Naive thymus-derived CD4-positive, alpha-beta T cell (primary cell): ENCODE data around the gene C10orf90. TPM values are rescaled to one million over a fixed set of nuclear protein-coding genes. Genes with fewer than 3 reads are reported as not detected.

Experiments used
- ATAC-seq: fragments of 150-1000 bp; cut with Tn5 transposase; 2 replicates; pipeline ENCODE4 v1.10.0; 2021; ENCODE audit warnings: mild to moderate bottlenecking, moderate library complexity
- CTCF ChIA-PET: fragments of 350-600 bp; sonication (Branson Sonifier 250); formaldehyde crosslinking; loops from one replicate; lab custom pipeline; 2021; ENCODE audit warnings: antibody characterized with exemption; lab: Charles Lee
- POLR2A ChIA-PET: fragments of 350-600 bp; sonication (Branson Sonifier 250); formaldehyde crosslinking; loops from one replicate; lab custom pipeline; 2021; ENCODE audit warnings: antibody characterized with exemption, inconsistent platforms; lab: Charles Lee
- DNase-seq, 9 donors: peaks; one replicate each; pipeline versions ENCODE4 v3.0.0 to v3.0.0-alpha.2; 2020 to 2022; ENCODE audit warnings: mixed read lengths in 1 of 9
- H3K27ac ChIP-seq: one replicate; pipeline ENCODE4 v1.7.0; 2013; ENCODE audit warnings: mild to moderate bottlenecking, low read depth, low read length, moderate library complexity
- H3K27me3 ChIP-seq, 2 donors: one replicate each; pipeline ENCODE4 v1.7.0; 2013; ENCODE audit warnings: low read length in 2 of 2, mild to moderate bottlenecking in 2 of 2, moderate library complexity in 2 of 2; ENCODE audit not compliant: control insufficient read depth in 2 of 2, insufficient read depth in 2 of 2
- H3K36me3 ChIP-seq, 3 experiments: 1 replicate in 2 of 3; 2 replicates in 1 of 3; pipeline ENCODE4 v1.7.0; 2013; ENCODE audit warnings: low read length in 3 of 3, mild to moderate bottlenecking in 3 of 3, moderate library complexity in 1 of 3; ENCODE audit not compliant: insufficient read depth in 3 of 3, control insufficient read depth in 2 of 3
- H3K4me1 ChIP-seq, 2 donors: one replicate each; pipeline ENCODE4 v1.7.0; 2013; ENCODE audit warnings: low read length in 2 of 2, mild to moderate bottlenecking in 2 of 2, moderate library complexity in 1 of 2; ENCODE audit not compliant: control insufficient read depth in 2 of 2, insufficient read depth in 2 of 2
- H3K4me3 ChIP-seq: 2 replicates; pipeline ENCODE4 v1.7.0; 2013; ENCODE audit warnings: mild to moderate bottlenecking, low read length
- H3K9me3 ChIP-seq, 3 experiments: 1 replicate in 2 of 3; 2 replicates in 1 of 3; pipeline ENCODE4 v1.7.0; 2013; ENCODE audit warnings: low read length in 3 of 3; ENCODE audit not compliant: control insufficient read depth in 2 of 3
- H3K27ac Mint-ChIP-seq, 9 donors: one replicate each; pipeline ENCODE4 v1.8.0; 2020 to 2022; ENCODE audit warnings: mixed read lengths in 9 of 9, mild to moderate bottlenecking in 8 of 9, moderate library complexity in 5 of 9, inconsistent platforms in 2 of 9
- H3K27me3 Mint-ChIP-seq, 5 donors: one replicate each; pipeline ENCODE4 v1.8.0; 2021 to 2022; ENCODE audit warnings: mixed read lengths in 5 of 5, mild to moderate bottlenecking in 1 of 5
- H3K36me3 Mint-ChIP-seq, 5 donors: one replicate each; pipeline ENCODE4 v1.8.0; 2020 to 2022; ENCODE audit warnings: mixed read lengths in 5 of 5, mild to moderate bottlenecking in 3 of 5, inconsistent platforms in 1 of 5
- H3K4me1 Mint-ChIP-seq, 7 donors: one replicate each; pipeline ENCODE4 v1.8.0; 2020 to 2022; ENCODE audit warnings: mixed read lengths in 7 of 7, mild to moderate bottlenecking in 3 of 7, inconsistent platforms in 1 of 7
- H3K4me3 Mint-ChIP-seq, 10 donors: one replicate each; pipeline ENCODE4 v1.8.0; 2020 to 2022; ENCODE audit warnings: mild to moderate bottlenecking in 10 of 10, mixed read lengths in 10 of 10, moderate library complexity in 6 of 10, inconsistent platforms in 2 of 10
- H3K9me3 Mint-ChIP-seq, 11 donors: one replicate each; pipeline ENCODE4 v1.8.0; 2020 to 2022; ENCODE audit warnings: mixed read lengths in 11 of 11, mild to moderate bottlenecking in 4 of 11, inconsistent platforms in 1 of 11, moderate library complexity in 1 of 11
- intact Hi-C, 2 donors: fragments of 100-400 bp; cut with micrococcal nuclease; formaldehyde crosslinking; loops; one replicate each; pipeline ENCODE4 v1.15.1; 2023
- polyA plus RNA-seq, 2 donors: library from polyadenylated mRNA; unstranded; fragments of 300-500 nt; fragmentation: Illumina TruSeq; gene quantifications; one replicate each; pipeline ENCODE4 v1.2.3, GENCODE V29; 2021
- total RNA-seq, 6 experiments: library from RNA in 5 of 6; stranded (reverse) in 5 of 6; gene quantifications; 1 replicate in 5 of 6; 2 replicates in 1 of 6; pipeline ENCODE4 v1.2.3 and lab custom pipeline; 2021 to 2026

Gene C10orf90
- total and polyA plus RNA-seq, 7 experiments from 2014 or later = not detected

DNA sequence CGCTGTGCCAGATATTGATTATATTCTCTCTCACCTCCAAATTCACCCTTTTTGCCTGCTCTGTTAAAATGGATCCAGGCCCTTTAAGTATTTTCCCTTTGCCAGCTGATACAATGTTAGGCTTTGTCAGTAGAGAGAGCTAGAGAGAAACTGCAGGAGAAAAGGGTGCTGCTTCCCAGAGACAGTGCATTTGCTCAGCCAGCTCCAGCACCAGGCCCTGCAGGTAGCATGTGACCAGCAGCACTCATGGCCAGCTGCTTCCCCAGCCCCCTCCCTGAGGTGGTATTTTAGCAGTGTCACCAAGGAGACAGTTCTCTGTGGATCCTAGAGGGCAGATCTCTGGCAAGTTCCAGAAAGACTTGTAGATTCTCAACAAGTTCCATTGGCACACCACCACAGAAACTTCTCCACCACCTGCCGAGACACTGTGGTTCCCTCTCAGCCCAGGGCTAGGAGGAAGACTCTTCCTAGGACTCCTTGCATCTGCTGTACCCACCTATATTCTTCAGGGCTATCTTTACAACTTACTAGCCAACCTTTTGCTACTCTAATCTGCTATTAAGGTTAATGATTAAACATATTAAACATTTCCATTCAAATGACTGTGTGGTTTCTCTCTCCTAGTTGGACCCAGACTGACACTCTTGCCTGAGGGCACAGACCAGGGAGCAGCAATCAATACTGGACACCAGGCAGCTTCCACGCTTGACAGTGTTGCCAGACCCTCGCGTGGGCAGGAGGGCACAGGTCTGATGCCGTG is 246.6 kb downstream of the C10orf90 start:
- POLR2A ChIA-PET = no interaction called here
- peaks cover 5 to 50% (median 23%) of the 10 kb centered on the region in 11 donors for H3K9me3 Mint-ChIP-seq

GRCh38 chr10:126422567-126422966 is 247.9 kb downstream of the C10orf90 start:
- peaks cover 0 to 18% (median 13%) of the 10 kb centered on the region in 5 donors for H3K27me3 Mint-ChIP-seq
- no peak for ATAC-seq
- peaks cover 0 to 4% (median 0%) of the 10 kb centered on the region in 5 donors for H3K36me3 Mint-ChIP-seq
- Histone ChIP-seq H3K27me3 (no peaks in the 10 kb centered on the region), H3K9me3 (peaks cover 0 to 15% (median 0%) of the 10 kb centered on the region in 3 experiments), H3K4me3 (no peak overlapping the region), H3K27ac (no peak overlapping the region), H3K4me1 (no peaks in the 10 kb centered on the region), H3K36me3 (no peaks in the 10 kb centered on the region)
- POLR2A ChIA-PET = no interaction called here
- CTCF ChIA-PET = no interaction called here
- intact Hi-C loops = no loop called here
- H3K27ac Mint-ChIP-seq = no peak overlapping the region
- peaks cover 5 to 57% (median 23%) of the 10 kb centered on the region in 11 donors for H3K9me3 Mint-ChIP-seq
- H3K4me1 Mint-ChIP-seq = peaks cover 0 to 4% (median 3%) of the 10 kb centered on the region in 7 donors
- DNase-seq = no peak
- H3K4me3 Mint-ChIP-seq = no peak overlapping the region

More for the DNA sequence above, 246.6 kb downstream of the C10orf90 start:
- ATAC-seq (no peak), DNase-seq (no peak)
- Histone ChIP-seq H3K9me3 (peaks cover 0 to 10% (median 0%) of the 10 kb centered on the region in 3 experiments), H3K27ac (no peak overlapping the region), H3K4me3 (no peak overlapping the region), H3K27me3 (no peaks in the 10 kb centered on the region), H3K4me1 (no peaks in the 10 kb centered on the region), H3K36me3 (no peaks in the 10 kb centered on the region)
- H3K4me3 Mint-ChIP-seq = no peak overlapping the region
- H3K36me3 Mint-ChIP-seq = peaks cover 0 to 4% (median 0%) of the 10 kb centered on the region in 5 donors
- H3K27ac Mint-ChIP-seq = no peak overlapping the region
- peaks cover 0 to 18% (median 13%) of the 10 kb centered on the region in 5 donors for H3K27me3 Mint-ChIP-seq
- CTCF ChIA-PET = interaction anchor here (1.1 kb wide), 1 partner anchor 10 kb away, joined by 3 read pairs; no protein-coding TSS in a partner anchor
- H3K4me1 Mint-ChIP-seq = peaks cover 0 to 4% (median 3%) of the 10 kb centered on the region in 7 donors
- intact Hi-C loops = no loop called here

DNA sequence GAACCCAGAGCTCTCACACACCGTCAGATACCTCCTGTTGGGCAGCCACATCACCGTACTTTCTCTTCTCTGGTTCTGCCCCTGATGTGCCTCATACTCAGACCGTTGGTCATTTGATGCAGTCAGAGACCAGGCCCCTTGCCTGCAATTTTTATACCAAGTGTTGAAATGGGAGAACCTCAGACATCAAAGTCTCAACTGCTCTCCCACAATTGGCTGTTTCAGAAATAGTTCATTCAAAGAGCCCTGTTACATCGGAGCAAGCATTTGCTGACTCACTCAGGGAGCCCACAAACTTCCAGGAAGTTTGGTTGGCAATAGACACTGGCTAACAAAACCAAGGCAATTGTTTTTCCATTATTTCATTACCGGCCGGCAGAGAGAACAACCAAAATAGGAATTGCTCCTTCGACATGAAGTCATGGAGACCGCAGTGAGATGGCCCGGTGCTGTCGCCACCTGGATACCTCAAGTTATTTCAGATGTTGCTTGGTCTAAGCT is 248.7 kb downstream of the C10orf90 start:
- no peak for ATAC-seq
- no peak overlapping the region for H3K4me3 Mint-ChIP-seq
- intact Hi-C loops = no loop called here
- peaks cover 0 to 4% (median 3%) of the 10 kb centered on the region in 7 donors for H3K4me1 Mint-ChIP-seq
- no peaks in the 10 kb centered on the region for H3K4me1 ChIP-seq
- H3K27me3 Mint-ChIP-seq = peaks cover 0 to 18% (median 9%) of the 10 kb centered on the region in 5 donors
- no peaks in the 10 kb centered on the region for H3K36me3 ChIP-seq
- H3K27ac Mint-ChIP-seq = no peak overlapping the region
- peaks cover 8 to 58% (median 23%) of the 10 kb centered on the region in 11 donors for H3K9me3 Mint-ChIP-seq
- DNase-seq = no peak
- ChIA-PET POLR2A (no interaction called here), CTCF (no interaction called here)
- no peak overlapping the region for H3K27ac ChIP-seq
- H3K36me3 Mint-ChIP-seq = peaks cover 0 to 4% (median 0%) of the 10 kb centered on the region in 5 donors
- peaks cover 0 to 15% (median 0%) of the 10 kb centered on the region in 3 experiments for H3K9me3 ChIP-seq
- H3K27me3 ChIP-seq = no peaks in the 10 kb centered on the region
- no peak overlapping the region for H3K4me3 ChIP-seq

- no peak overlapping the region for H3K4me3 ChIP-seq
Measured at GRCh38 chr10:126420567-126421300, 249.8 kb downstream of the C10orf90 start.

DNA sequence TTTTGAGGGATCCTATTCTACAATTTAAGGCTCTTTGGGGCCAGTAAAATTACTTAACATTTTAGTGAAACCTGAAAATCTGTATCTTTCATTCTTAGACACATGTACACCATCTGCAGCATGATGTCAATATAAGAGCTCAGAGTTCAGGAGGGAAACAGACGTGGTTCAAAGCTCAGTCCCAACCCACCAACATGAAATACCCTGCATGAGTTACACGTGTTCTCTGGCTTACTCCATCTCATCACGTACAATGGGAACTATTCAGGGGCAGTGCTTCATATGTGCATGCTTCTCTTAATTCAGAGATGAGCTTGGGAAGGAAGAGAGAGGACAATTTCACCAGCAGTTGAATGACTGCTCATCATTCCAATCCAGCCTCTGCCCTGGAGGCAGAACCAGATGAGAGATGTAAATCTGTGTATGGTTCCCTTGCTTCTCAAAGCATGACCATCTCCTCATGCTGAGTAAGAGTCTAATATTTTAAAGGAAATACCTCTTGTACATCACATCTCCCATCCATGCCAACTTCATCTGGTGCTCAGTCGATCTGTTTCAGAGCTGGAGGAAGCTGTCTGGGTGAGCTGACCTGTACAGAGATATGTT is 253.2 kb downstream of the C10orf90 start:
- Mint-ChIP-seq H3K36me3 (no peaks in the 10 kb centered on the region), H3K4me3 (no peak overlapping the region), H3K4me1 (no peaks in the 10 kb centered on the region), H3K27ac (no peak overlapping the region), H3K9me3 (peaks cover 3 to 31% (median 10%) of the 10 kb centered on the region in 11 donors), H3K27me3 (peaks cover 0 to 5% (median 0%) of the 10 kb centered on the region in 5 donors)
- ChIA-PET CTCF (no interaction called here), POLR2A (no interaction called here)
- H3K36me3 ChIP-seq = no peaks in the 10 kb centered on the region
- H3K9me3 ChIP-seq = peaks cover 0 to 5% (median 0%) of the 10 kb centered on the region in 3 experiments
- intact Hi-C loops = no loop called here
- no peak overlapping the region for H3K27ac ChIP-seq
- ATAC-seq (no peak), DNase-seq (no peak)
- no peaks in the 10 kb centered on the region for H3K27me3 ChIP-seq
- no peaks in the 10 kb centered on the region for H3K4me1 ChIP-seq
- no peak overlapping the region for H3K4me3 ChIP-seq

More at GRCh38 chr10:126420567-126421300, 249.8 kb downstream of the C10orf90 start:
- Histone ChIP-seq H3K9me3 (peaks cover 0 to 15% (median 0%) of the 10 kb centered on the region in 3 experiments), H3K27me3 (no peaks in the 10 kb centered on the region), H3K36me3 (no peaks in the 10 kb centered on the region), H3K4me1 (no peaks in the 10 kb centered on the region), H3K27ac (no peak overlapping the region)
- CTCF ChIA-PET = no interaction called here
- Mint-ChIP-seq H3K9me3 (peaks cover 8 to 57% (median 24%) of the 10 kb centered on the region in 11 donors), H3K4me3 (no peak overlapping the region), H3K36me3 (peaks cover 0 to 4% (median 0%) of the 10 kb centered on the region in 5 donors), H3K27me3 (peaks cover 0 to 16% (median 5%) of the 10 kb centered on the region in 5 donors), H3K4me1 (peaks cover 0 to 3% (median 0%) of the 10 kb centered on the region in 7 donors), H3K27ac (no peak overlapping the region)
- intact Hi-C loops = no loop called here
- DNase-seq (no peak), ATAC-seq (no peak)
- POLR2A ChIA-PET = no interaction called here

DNA sequence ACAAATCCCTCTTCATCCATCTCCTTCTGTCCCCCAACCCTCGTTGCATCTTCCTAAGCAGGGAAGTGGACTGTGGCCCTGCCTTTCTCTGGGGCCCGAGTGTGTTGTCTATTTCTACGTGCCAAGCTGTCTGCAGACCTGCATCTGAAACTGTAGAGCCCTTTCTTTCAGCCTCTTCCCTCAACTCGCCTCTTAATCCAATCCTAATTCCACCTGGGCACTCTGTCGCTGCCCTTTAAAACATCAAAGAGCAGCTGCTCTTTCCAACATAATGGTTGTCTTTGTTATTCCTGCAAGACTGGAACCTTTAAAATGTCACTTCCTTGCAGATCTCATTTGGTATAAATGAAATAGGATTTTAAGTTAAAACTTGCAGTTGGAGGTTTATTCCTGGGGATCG is 260.7 kb downstream of the C10orf90 start:
- H3K4me1 Mint-ChIP-seq = no peaks in the 10 kb centered on the region
- H3K4me3 ChIP-seq = no peak overlapping the region
- H3K36me3 Mint-ChIP-seq = no peaks in the 10 kb centered on the region
- no peak overlapping the region for H3K27ac ChIP-seq
- H3K27me3 Mint-ChIP-seq = peaks cover 0 to 8% (median 0%) of the 10 kb centered on the region in 5 donors
- ATAC-seq = no peak
- CTCF ChIA-PET = no interaction called here
- intact Hi-C loops = no loop called here
- H3K9me3 ChIP-seq = no peaks in the 10 kb centered on the region
- H3K4me1 ChIP-seq = no peaks in the 10 kb centered on the region
- DNase-seq = no peak
- H3K36me3 ChIP-seq = no peaks in the 10 kb centered on the region
- H3K27me3 ChIP-seq = no peaks in the 10 kb centered on the region
- peaks cover 0 to 2% (median 0%) of the 10 kb centered on the region in 11 donors for H3K9me3 Mint-ChIP-seq
- H3K4me3 Mint-ChIP-seq = no peak overlapping the region
- POLR2A ChIA-PET = no interaction called here
- no peak overlapping the region for H3K27ac Mint-ChIP-seq
